Osteoblast (primary cell): ENCODE measurements around the gene PLD6. TPM values are rescaled to one million over a fixed set of nuclear protein-coding genes. Genes with fewer than 3 reads are reported as not detected.

Experiments used
- DNase-seq: peaks from one replicate; pipeline ENCODE4 v3.0.0; 2011; ENCODE audit warnings: low spot score, mixed read lengths; ENCODE audit not compliant: insufficient read length; ENCODE audit errors: missing footprints
- H2AFZ ChIP-seq: 2 replicates; pipeline ENCODE4 v1.6.0; 2011; ENCODE audit warnings: mild to moderate bottlenecking, low read length
- H3K27ac ChIP-seq: 2 replicates; pipeline ENCODE4 v1.5.1; 2011; ENCODE audit warnings: mild to moderate bottlenecking, low read depth, low read length, moderate library complexity
- H3K27me3 ChIP-seq: 2 replicates; pipeline ENCODE4 v1.6.0; 2012; ENCODE audit warnings: mild to moderate bottlenecking, control low read depth, inconsistent platforms, low read length, moderate library complexity; ENCODE audit not compliant: insufficient read depth
- H3K36me3 ChIP-seq: 2 replicates; pipeline ENCODE4 v1.5.1; 2011; ENCODE audit warnings: mild to moderate bottlenecking, low read length, control low read depth, moderate library complexity; ENCODE audit not compliant: insufficient read depth
- H3K4me1 ChIP-seq: 2 replicates; pipeline ENCODE4 v1.5.1; 2011; ENCODE audit warnings: mild to moderate bottlenecking, low read length, control low read depth, moderate library complexity; ENCODE audit not compliant: insufficient read depth
- H3K4me2 ChIP-seq: 2 replicates; pipeline ENCODE4 v1.6.0; 2011; ENCODE audit warnings: mild to moderate bottlenecking, low read length; ENCODE audit not compliant: insufficient read depth
- H3K4me3 ChIP-seq: fragments of 200-600 bp; sonication (generic); 3 replicates; pipeline ENCODE4 v1.5.1; 2012; ENCODE audit warnings: mild to moderate bottlenecking, low read length, inconsistent platforms; ENCODE audit not compliant: insufficient read depth
- H3K79me2 ChIP-seq: 2 replicates; pipeline ENCODE4 v1.6.0; 2012; ENCODE audit warnings: mild to moderate bottlenecking, low read length, control low read depth, inconsistent platforms; ENCODE audit not compliant: insufficient read depth
- H3K9me3 ChIP-seq: 2 replicates; pipeline ENCODE4 v1.5.1; 2011; ENCODE audit warnings: low read depth, low read length, control low read depth
- H4K20me1 ChIP-seq: 2 replicates; pipeline ENCODE4 v1.6.0; 2012; ENCODE audit warnings: mild to moderate bottlenecking, low read length, control low read depth; ENCODE audit not compliant: insufficient read depth
- total RNA-seq: library from RNA; depleted of rRNA; stranded (reverse); fragments of >200 nt; gene quantifications from 2 replicates; pipeline ENCODE4 v1.2.3, GENCODE V29; 2012
- TF ChIP-seq, protein P1 (sequence below): IDR thresholded peaks from 2 replicates; pipeline ENCODE4 v1.5.1; 2011; ENCODE audit warnings: mild to moderate bottlenecking, low read depth, low read length, moderate library complexity; ENCODE audit errors: extremely low read depth

PLD6 gene
- total RNA-seq, 1 donor, result 1.4 TPM

DNA sequence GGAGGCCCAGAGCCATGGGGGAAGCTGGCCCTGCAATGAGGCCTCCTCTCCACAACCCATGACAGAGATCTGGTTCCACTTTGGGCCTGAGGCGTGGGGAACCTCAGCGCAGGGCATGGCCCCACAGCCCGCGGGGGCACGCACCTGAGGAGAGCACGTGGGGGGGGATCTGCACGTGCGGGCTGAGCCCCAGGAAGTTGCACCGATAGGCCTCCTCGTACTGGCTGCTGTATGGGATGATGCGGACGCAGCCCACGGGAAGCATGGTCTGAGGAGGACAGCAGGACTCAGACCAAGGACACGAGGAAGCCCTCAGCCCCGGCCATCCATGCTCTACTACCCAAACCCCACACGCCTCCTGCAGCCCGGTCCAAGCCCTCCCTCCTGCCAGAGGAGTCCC, 10.1 kb upstream of the PLD6 start:
- no peak overlapping the region for H2AFZ ChIP-seq
- H3K4me3 ChIP-seq, result no peak overlapping the region
- H3K27ac ChIP-seq, result no peak overlapping the region
- H3K79me2 ChIP-seq, result peaks cover 27% of the 10 kb centered on the region
- H3K4me2 ChIP-seq, result no peak overlapping the region
- H3K36me3 ChIP-seq, result peaks cover 82% of the 10 kb centered on the region
- peaks cover under 1% of the 10 kb centered on the region for H3K4me1 ChIP-seq
- peaks cover 23% of the 10 kb centered on the region for H4K20me1 ChIP-seq
- no peaks in the 10 kb centered on the region for H3K27me3 ChIP-seq
- peak; percentile 38 for DNase-seq
- TF ChIP-seq, protein P1, sequence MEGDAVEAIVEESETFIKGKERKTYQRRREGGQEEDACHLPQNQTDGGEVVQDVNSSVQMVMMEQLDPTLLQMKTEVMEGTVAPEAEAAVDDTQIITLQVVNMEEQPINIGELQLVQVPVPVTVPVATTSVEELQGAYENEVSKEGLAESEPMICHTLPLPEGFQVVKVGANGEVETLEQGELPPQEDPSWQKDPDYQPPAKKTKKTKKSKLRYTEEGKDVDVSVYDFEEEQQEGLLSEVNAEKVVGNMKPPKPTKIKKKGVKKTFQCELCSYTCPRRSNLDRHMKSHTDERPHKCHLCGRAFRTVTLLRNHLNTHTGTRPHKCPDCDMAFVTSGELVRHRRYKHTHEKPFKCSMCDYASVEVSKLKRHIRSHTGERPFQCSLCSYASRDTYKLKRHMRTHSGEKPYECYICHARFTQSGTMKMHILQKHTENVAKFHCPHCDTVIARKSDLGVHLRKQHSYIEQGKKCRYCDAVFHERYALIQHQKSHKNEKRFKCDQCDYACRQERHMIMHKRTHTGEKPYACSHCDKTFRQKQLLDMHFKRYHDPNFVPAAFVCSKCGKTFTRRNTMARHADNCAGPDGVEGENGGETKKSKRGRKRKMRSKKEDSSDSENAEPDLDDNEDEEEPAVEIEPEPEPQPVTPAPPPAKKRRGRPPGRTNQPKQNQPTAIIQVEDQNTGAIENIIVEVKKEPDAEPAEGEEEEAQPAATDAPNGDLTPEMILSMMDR, result no peak
- no peaks in the 10 kb centered on the region for H3K9me3 ChIP-seq

DNA sequence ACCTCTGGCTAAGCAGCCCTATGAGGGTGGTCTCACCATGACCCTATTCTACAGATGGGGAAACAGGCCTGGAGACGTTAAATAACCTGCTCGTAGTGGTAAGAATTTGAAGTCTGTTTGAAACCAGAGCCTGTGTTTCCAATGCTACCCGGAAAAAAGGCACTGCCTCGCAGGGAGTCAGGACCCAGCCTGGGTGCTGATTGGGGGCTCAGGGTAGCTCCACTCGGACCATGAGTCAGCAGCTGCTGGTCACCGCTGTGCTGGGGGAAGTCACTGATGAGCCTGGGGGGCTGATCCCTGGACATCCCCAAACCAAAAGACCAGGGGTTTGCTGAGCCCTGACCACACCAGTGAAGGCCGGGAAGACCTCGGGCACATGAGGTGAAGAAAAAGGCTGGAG, 9.4 kb upstream of the PLD6 start:
- Histone ChIP-seq H3K36me3 (peaks cover 78% of the 10 kb centered on the region), H3K27me3 (no peaks in the 10 kb centered on the region), H3K4me3 (no peak overlapping the region), H3K4me2 (no peak overlapping the region), H4K20me1 (peaks cover 22% of the 10 kb centered on the region), H2AFZ (no peak overlapping the region), H3K79me2 (peaks cover 21% of the 10 kb centered on the region), H3K9me3 (no peaks in the 10 kb centered on the region), H3K27ac (no peak overlapping the region), H3K4me1 (peaks cover 4% of the 10 kb centered on the region)
- DNase-seq, result peak; percentile 58
- TF ChIP-seq, protein P1, result no peak

DNA sequence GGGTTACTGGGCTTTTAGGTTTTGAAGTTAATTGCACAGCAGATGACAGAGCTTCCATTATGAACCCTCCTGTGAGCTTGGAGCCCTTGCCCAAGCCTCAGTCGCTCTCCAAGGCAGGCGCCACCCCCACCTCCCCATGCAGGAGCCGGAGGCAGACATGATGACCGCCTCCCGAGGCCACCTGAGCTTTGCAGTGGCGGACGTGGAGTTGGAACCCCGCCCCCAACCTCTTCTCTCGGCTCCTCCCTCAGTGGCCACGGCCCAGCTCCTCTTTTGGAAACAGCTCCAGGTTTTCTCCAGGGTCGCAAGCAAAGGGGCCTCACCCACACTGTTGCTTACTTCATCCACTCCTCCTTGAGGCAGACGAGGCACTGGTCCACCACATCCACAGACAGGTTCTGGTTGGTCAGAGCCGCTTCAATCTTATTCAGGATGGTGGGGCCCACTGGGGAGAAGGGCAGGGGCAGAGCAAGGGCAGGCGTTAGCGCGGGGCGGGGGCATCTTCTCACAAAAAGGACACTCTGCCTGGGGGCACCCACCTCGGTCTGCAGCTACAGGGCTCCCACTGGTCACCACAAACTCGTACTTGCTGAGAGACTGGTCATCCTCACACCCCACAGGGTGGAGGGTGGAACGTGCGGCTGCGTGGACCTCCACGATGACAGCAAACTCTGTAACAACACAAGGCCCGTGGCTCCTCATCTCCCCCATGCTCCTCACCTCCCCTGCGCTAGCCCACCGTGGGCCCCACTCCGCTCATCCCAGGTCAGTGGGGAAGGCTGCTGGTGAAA, 8.7 kb upstream of the PLD6 start:
- H3K36me3 ChIP-seq, result peaks cover 70% of the 10 kb centered on the region

DNA sequence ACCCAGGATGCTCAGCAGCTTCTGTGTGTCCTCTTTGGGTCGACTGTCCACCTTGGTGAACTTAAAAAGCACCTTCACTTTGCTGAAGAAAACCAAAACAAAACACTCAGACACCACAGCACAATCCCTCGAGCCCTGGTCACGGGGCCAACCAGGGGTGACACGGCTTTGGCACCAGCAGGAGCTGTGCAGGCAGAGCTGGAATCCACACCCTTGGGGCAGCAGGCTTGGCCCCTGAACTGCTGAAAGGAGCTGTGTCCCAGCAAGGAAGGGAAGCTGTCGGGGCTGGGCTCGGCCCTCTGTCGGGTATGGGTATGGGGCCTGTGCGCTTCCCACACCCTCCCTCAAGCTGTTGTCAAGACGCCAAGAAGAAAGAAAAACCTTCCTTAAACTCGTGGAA, 7.6 kb upstream of the PLD6 start:
- H3K36me3 ChIP-seq, result peaks cover 65% of the 10 kb centered on the region

More for the DNA sequence above, 8.7 kb upstream of the PLD6 start:
- DNase-seq, result peak; percentile 85
- Histone ChIP-seq H3K27ac (no peak overlapping the region), H3K4me1 (peaks cover 5% of the 10 kb centered on the region), H3K27me3 (no peaks in the 10 kb centered on the region), H2AFZ (no peak overlapping the region), H4K20me1 (peaks cover 16% of the 10 kb centered on the region), H3K4me2 (no peak overlapping the region), H3K9me3 (no peaks in the 10 kb centered on the region), H3K4me3 (no peak overlapping the region), H3K79me2 (peaks cover 13% of the 10 kb centered on the region)
- TF ChIP-seq, protein P1, result no peak

More for the DNA sequence above, 7.6 kb upstream of the PLD6 start:
- no peak overlapping the region for H3K4me3 ChIP-seq
- H2AFZ ChIP-seq, result no peak overlapping the region
- peak; percentile 31 for DNase-seq
- TF ChIP-seq, protein P1, result no peak
- peaks cover 10% of the 10 kb centered on the region for H3K79me2 ChIP-seq
- no peaks in the 10 kb centered on the region for H3K9me3 ChIP-seq
- no peaks in the 10 kb centered on the region for H3K27me3 ChIP-seq
- no peak overlapping the region for H3K4me2 ChIP-seq
- H3K27ac ChIP-seq, result no peak overlapping the region
- peaks cover 16% of the 10 kb centered on the region for H4K20me1 ChIP-seq
- peaks cover 5% of the 10 kb centered on the region for H3K4me1 ChIP-seq
